HG02943 (cell line): ENCODE measurements around the gene LBR.
"Not testable (repeated sequence)": the region's sequence is repeated elsewhere in the genome, so short reads cannot be mapped to it uniquely, and the experiment has no call there.

ENCODE experiments used
- ATAC-seq: cut with Tn5 transposase; IDR thresholded peaks from one replicate; pipeline ENCODE4 v1.9.1; 2021; ENCODE audit warnings: mild to moderate bottlenecking, low read depth, moderate library complexity; ENCODE audit not compliant: unreplicated experiment

LBR gene

GRCh38 chr1:225427235-225428067 is at the start of gene LBR:
TSS of gene LBR (minus strand) at chr1:225428038. CDS start at chr1:225424075, 3,963 bp downstream.
- ATAC-seq = peak; percentile 26

DNA sequence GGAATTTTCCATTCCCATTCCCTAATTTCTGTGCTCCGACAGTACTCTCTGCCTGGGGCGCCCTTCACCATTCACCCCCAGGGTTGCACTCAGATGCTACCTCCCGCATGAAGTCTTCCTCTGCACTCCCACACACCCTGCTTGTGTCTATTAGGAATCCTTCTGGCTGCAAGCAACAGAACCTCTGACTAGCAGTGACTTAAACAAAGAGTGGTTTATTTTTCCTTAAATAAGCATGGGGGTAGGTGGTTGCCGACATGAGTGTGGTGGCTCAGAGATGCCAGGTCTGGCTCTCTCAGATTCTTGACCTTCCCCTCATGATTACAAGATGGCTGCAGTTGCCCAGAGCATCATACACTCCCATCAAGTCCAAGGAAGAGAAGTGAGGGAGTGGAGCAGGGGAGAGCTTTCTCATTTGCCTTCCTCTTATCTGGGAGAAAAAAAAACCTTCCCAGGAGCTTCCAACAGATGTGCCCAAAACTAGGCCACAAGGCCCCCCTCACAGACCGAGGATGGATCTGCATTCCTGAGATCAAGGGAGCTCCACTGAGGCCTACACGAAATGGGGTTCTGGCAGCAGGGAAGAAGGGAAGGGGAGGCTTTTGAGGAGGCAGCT is 49.6 kb upstream of the LBR start:
- ATAC-seq = no peak

DNA sequence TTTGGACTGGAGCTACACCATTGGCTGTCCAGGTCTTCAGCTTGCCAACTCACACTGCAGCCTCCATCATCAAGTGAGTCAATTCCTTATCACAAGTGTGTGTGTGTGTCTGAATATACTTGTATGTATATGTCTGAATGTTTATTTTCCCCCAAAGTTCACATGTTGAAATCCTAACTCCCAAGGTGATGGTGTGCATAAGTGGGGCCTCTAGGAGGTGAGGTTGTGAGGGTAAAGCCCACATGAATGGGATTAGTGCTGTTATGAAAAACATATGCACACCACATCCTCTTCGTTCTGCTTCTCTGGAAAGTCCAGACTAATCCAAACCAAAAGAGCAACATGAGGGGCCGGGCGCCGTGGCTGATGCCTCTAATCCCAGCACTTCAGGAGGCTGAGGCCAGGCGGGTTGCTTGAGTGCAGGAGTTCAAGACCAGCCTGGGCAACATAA is 48.7 kb upstream of the LBR start:
- ATAC-seq = no peak

GRCh38 chr1:225476100-225476511 is 48.3 kb upstream of the LBR start:
- ATAC-seq = no peak

- no peak for ATAC-seq
These were observed 47.4 kb upstream of the LBR start for GRCh38 chr1:225474986-225475820.

GRCh38 chr1:225474439-225474985 is 46.7 kb upstream of the LBR start:
- ATAC-seq = no peak

GRCh38 chr1:225473676-225474438 is 46.0 kb upstream of the LBR start:
- ATAC-seq = not testable (repeated sequence)

- ATAC-seq = not testable (repeated sequence)
These were observed 45.4 kb upstream of the LBR start for GRCh38 chr1:225473266-225473665.

- ATAC-seq = no peak
These were observed 43.8 kb upstream of the LBR start for GRCh38 chr1:225471453-225472301.

- ATAC-seq = no peak
These were observed 43.2 kb upstream of the LBR start for GRCh38 chr1:225471109-225471452.

- ATAC-seq = no peak
These were observed 42.6 kb upstream of the LBR start for GRCh38 chr1:225470211-225471108.

DNA sequence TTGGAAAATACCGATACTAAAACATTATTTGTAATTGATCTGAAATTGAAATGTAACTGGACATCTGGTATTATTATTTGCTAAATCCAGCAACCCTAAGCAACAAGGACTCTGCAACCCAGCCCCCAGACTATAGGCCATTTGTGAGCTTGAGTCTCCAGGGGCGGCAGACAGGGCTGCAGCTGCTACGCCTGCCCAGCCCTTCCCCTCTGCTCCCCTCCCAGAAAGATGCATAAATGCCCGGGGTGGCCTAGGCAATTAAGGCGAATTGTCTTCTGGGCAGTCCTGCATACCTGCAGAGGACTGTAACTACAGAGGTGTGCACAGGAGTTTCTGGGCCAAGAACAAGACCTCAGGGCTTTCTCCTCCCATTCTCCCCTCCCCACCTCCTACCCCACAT is 41.2 kb upstream of the LBR start:
- ATAC-seq = no peak

GRCh38 chr1:225468270-225469020 is 40.6 kb upstream of the LBR start:
- no peak for ATAC-seq

DNA sequence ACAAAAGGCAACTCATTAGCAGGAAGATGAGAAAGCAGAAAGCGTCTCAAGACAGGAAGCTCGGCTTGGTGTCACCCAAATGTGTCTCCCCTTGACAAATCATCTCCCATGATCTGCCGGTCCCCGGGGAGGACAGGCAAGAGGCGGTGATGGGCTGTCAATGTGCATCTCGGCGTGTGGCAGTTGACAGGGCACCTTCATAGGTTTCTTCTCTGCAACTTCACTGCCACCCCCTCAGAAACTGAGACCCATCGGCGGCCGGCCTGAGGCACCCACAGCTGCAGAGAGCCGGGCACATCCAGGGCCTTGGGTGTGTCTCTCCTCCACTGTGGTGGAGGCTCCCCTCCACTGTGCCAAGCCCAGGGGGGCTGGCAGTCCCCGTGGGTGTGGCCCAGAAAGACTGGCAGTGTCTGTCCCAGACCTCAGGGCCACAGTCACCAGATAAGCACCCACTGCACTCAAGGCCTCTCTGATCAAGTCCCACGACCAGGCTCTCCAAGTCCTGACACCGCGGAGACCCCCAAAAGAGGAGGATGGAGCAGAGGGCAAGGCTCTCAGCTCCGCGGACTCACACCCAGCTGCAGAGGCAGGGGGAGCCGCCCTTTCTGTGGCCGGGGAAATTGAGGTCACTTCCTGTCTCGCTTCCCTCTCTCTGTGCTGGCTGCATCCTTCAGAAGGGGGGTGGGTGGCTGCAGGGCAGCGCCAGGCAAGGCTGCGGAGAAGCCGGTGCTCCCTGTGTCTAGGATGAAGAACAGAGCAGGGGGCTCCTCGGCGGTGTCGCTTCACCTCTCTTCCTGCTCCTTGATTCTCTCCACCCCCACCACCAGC is 39.6 kb upstream of the LBR start:
- peak; percentile 96 for ATAC-seq

GRCh38 chr1:225466848-225467192 is 39.0 kb upstream of the LBR start:
- no peak for ATAC-seq

DNA sequence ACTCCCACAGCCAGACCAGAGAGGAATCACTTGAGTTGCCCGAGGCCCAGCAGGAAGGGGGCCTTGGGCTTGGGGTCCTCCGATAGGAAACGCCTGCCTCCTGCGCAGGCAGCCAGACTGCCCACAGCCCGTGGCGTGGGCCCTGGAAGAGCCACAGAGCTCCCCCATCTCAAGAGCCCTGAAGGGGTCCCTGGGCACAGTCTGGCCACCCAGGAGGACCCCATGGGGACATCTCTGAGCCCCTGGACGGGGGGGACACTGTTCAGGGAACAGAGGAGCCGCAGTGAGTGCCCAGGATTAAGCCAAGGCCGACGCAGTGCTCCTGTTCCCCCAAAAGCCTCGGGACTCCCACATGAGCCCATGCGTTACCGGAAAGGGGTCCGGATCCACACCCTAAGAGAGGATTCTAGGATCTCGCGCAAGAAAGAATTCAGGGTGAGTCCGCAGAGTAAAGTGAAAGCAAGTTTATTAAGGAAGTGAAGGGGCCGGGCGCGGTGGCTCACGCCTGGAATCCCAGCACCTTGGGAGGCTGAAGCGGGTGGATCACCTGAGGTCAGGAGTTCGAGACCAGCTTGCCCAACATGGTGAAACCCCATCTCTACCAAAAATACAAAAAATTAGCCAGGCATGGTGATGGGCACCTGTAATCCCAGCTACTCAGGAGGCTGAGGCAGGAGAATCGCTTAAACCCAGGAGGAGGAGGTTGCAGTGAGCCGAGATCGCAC is 38.1 kb upstream of the LBR start:
- ATAC-seq = no peak
